ENCODE data around the gene SYNPR.

SYNPR gene

DNA sequence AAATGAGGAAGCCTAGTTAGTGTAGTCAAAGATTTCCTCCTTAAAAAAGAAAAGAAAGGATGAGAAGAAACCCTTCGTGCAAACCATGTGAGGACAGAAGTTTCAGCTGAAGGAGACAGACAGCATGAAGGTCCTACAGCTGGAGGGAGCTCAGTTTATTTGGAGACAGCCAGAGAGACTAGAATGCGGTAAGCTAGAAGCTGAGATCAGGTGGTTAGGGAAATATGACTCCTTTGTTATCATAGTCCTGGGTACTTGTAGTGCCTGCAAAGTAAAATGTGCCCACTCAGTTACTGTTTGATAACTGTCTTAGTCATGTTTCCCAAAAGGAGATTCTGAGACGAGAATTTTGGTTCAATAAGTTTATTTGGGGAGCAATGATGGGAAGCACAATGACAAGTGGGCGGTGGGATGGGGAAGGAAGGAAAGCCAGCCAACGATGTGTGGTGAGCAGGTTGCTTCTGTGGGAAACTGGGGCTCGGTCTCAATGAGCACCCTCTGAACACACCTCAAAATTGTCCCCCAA, 195.6 kb downstream of the SYNPR start:
- DNase-seq (ENCODE audit: low read depth), result no peak

DNA sequence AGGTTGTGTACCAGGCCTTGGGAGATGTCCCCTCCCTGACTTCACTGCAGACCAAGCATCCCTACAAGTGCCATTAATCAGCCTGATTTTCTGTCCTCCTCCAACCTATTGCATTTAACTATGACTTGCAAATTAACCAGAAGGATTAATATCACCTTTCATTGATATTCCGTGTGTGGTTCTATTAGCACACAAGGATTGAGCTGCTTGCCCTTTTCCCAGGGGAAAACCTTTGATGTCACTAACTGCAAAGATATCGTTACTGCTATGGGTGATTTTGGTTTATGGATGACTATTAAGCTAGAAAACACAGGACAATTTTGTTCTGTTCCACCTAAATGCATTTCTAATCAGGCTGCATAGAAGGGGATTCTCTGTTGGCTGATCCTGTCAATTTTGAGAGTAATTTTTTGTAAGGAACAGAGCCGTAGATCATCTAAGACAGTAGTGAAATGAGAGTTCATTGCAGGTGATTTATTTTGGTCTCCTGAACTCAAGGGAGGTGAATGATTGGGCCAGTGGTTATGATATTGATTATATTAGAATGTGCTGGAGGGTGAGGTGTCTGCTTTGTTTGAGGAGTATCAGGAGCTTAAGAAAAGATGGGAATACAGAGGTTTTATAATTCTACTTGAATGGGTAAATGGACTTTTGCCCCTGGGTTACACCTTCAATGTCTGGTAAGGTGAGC, 196.9 kb downstream of the SYNPR start:
- no peak for DNase-seq (ENCODE audit: low read depth)

DNA sequence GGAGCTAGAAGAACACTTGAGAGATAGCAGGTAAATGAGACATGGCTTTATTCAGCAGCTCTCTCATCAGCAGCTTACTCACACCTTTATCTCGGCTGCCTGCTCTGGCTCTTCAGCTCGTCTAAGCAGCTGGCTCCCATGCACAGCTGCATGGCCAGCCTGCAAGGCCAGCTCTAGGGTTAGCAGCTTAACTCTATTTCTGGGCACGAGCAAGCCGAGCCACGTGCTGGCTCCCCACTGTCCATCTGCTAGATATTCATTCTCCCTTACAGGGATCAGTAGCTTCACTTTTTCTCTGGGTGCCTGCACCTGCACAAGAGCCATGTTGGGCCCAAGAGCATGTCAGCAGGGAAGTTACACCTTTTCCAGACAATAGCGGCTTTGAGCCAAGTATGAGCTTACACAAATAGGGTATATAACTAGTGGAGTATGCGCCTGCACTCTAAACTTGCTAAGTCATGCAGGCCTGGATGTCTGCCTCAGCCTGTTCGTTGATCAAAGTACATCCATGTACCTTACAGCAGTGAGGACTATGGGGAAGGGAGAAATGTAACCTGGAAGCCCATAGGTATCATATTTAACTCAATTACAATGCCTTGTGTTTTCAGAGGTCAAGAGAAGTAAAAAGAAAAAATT, 199.5 kb downstream of the SYNPR start:
- DNase-seq (ENCODE audit: low read depth), result no peak

DNA sequence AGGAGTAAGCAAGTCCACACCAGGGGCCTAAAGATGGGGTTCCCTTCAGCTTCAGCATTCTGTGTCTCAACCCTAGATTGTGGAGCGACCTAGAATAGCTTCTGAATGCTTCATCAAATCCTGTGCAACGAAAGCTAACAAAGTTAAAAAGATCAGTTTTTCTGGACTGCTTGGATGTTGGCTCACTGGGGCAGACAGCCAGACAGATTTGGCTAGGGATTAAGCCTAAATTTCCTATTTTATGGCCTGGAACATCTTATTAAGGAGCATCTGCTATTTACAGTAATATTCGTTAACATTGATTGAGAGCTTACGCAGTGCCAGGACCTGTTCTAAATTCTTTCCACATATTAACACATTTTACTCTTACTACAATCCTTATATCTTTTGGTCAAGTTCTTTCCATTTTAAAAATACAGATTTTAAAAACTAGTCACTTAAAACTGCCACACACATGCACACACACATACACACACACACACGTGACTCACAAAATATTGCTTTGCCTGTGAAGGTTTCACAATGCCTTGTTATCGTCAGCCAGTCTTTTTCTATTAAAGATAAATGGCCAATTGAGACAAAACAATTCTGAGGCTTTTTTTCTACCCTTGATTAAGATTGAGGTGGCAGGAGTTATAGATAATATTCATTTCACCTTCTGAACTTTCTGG, 201.0 kb downstream of the SYNPR start:
- DNase-seq (ENCODE audit: low read depth), result no peak

DNA sequence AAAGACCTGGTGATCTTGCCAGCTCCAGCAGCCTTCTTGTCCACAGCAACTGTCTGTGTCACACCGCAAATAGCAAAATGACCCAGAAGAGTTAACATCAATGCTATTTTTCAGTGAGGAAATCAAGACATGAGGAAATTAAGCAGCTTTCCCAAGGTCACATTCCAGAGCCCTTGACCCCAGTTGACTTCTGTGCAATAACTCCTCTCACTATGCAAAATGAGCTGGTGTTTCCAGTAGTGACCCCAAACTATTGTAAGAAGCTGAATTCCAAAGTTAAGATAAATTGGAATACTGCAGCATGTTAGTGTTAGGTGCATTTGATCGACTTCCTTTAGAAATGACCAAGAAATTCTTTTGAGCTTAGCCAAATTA, 201.5 kb downstream of the SYNPR start:
- DNase-seq (ENCODE audit: low read depth), result no peak

DNA sequence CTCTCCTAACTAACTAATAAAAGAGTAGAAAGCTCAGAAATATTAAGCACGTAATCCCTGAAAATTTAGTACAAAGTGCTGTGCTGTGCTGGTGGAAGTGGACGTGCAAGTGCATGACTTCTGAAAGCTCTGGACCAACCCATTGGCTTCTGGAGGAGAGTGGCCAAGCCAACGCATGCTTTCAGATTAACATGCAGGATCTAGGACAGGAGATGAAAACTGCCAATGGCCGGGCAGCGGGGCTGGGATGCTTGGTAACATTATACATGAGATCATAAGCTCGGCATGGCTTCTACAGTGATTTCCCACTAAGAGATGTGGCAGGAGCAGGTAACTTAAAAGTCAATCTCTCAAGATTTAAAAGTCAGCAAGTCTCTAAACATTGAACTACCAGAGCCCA, 203.5 kb downstream of the SYNPR start:
- DNase-seq (ENCODE audit: low read depth), result no peak

DNA sequence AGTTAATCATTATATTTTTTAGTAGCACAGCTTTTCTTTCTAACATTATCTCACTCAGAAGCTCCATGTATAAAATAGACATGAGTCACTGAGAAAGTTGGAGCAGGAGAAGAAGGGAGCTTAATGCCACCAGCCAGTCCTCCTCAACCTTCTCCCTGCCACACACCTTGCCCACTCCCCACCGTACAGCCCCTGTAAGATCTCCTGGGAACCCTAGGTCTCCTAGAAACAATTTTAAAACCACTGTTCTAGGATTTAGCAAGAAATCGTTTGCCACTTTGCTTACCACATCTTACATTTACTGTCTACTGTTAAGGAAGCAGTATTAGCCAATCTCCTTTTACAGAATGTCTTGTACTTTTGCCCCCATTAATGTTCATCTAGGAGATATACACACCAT, 204.2 kb downstream of the SYNPR start:
- no peak for DNase-seq (ENCODE audit: low read depth)

DNA sequence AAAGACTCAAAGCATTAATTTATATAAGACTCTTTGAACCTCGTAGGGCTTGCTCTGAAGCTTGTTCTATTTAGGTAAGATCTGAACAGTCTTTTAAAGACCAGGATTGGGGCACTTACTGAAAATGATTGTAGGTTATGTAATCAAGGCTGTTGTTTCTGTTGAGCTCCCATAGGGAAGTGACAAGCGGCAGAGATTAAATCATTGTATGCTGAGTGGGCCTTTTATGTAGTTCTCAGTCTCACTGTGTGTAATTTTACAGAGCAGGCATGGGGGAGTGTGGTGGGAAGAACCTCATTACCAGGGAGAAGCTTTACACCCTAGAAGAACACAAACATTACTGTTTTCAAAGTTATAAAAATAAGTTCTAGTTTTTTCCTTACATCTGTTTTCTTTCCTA, 214.4 kb downstream of the SYNPR start:
- DNase-seq (ENCODE audit: low read depth), result no peak

DNA sequence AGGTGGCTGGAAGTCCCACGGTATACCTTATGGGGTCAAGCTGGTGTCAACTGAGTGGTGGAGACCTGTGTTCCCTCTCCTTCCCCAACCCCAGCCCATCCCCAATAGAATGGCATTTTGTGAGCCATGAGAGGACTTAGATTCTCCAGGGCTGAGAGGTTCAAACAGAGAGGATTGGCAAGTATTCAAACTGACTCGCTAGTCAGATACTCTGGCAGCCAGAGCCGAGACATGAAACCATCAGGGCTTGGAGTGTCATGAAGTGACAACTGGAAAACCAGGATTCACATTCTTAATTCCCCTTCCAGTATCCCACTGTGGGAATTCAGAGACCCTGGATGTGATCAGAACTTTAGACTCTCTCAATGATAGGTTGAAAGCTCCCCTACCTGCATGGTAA, 215.0 kb downstream of the SYNPR start:
- DNase-seq (ENCODE audit: low read depth), result no peak

DNA sequence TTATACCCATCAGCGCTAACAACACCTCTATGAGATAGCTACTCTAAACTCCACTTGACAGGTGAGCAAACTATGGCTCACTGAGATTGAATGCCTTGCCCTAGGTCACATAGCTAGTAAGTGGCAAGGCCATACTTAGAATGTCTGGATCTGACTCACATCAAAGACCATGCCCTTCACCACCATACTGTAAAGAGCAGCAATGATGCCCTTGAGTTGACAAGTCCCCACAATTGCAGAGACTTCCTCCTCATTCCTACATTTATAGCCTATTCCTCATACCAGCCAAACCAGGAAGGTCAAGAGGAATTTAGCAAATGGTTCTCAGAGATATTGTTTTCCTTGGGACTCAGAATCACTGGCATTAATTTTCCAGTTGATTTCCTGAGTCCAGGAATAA, 216.5 kb downstream of the SYNPR start:
- no peak for DNase-seq (ENCODE audit: low read depth)

DNA sequence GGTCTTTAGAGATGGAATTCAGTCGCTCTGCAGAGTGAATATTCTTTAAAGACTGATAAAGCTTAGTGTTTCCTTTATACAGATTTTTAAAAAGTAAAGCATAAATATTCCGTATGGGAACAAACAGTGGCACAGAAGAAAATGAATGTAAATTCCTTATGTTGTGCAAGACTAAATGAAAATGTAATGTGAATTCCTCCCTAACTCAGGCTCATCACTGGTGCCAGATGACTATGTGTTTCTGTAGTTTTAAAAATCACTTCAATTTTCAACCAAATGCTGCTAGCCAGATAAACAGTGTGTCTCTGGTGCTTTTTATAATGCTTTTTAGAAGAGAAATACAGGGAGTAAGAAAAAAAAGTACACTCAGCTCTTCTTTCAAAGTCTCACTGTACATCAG, 219.5 kb downstream of the SYNPR start:
- no peak for DNase-seq (ENCODE audit: low read depth)

DNA sequence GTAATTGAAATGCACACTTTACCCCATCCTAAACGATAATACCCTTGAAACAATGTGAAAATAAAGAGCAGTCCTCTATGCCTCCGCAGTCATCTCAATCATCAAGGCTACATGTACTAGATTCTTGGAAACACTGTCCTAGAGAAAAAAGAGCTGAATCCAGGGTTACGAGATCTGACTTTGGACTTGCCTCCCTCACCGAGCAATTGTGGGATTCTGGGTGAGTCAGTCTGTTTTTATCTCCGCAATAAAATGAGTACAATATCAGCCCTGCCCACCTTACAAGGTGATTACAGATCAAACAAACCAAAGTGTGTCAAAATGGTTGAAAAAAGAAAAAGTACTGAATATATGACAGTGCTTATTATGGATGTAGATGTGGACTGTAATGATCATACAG, 222.1 kb downstream of the SYNPR start:
- no peak for DNase-seq (ENCODE audit: low read depth)

DNA sequence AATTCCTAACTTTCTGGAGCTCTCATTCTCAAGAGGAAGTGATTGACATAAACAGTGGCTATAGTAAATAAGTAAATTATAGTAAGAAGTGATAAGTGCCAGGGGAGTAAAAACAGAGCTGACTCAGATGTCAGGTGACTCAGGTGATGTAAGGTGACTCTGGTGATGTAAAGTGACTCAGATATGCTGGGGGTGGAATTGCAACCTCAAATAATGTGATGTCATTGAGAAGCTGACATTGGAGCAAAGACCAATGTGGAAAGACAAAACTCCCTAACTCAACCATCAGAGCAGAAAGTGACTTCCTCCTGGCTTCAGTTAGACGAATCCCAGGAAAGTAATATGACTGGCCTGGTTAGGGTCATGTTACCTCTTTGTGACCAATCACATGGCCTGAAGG, 230.2 kb downstream of the SYNPR start:
- no peak for DNase-seq (ENCODE audit: low read depth)

DNA sequence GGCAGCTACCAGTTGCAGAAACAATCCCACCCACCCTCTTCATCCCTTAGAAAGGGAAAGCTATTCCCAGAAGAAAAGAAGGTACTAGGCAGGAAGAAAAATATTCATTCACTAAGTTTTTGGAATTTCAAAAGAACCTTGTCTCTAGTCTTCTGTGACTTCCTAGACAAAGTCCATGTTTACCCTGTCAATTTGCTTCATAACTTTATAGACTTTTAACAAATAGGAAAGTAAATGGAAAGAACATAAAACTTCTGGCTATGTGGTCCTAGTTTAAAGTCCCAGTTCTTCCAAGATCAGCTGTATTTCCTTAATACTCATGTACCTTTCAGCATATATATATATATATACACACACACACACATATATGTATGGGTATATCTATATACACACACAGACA, 230.7 kb downstream of the SYNPR start:
- no peak for DNase-seq (ENCODE audit: low read depth)

DNA sequence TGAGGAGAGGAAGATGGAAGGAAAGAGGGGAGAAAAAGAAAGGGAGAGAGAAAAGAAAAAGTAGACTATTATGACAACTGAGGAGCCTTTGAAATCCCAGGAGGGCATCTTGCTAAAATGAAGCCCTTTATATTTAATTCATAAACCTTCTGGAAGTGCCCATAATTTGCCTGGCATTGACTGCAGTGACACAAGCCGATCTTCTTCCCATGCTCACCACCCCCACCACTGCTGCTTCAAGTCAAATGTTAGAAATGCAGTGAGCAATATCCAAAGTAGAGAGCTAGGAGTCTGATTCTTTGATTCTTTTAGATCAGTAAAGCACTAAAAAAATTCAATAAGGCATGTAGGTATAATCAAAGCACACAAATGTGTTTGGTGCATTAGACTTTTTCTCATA, 235.7 kb downstream of the SYNPR start:
- DNase-seq (ENCODE audit: low read depth), result no peak

DNA sequence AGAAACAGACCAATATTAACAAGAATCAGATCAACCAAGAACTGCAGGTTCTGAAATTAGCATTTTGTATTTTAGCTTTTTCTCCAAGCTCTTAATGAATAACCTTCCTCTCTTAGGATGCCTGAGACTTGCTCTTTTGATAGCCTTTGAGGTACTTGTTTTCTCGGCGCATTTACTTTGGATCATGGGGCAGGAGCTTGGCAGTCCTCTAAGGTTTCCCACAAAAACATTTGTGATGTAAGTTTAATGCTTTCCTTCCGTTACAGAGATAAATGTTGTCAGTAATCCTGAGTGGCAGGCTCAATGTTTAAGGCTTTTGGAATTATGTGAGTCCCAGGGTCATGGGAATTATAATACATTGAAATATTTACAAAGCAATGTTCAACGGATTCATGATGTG, 236.6 kb downstream of the SYNPR start:
- no peak for DNase-seq (ENCODE audit: low read depth)

DNA sequence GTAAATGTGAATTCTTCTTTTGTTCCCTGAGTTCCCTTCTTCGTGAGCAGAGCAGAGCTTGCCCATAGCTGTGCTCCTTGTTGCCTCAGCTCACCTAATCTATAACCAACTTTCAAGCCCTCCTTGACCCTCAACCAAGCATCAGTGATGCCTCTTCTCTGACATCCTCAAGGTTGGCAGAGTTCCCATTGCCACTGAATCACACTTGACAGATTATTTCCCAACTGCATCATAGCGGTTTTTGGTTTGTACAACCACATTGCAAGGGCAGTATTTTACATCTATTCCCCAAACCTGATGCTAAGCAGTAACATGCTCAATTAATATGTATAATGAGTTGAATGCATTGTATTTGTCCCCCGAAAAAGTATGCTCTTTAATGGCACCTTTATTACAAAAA, 241.3 kb downstream of the SYNPR start:
- DNase-seq (ENCODE audit: low read depth), result no peak

DNA sequence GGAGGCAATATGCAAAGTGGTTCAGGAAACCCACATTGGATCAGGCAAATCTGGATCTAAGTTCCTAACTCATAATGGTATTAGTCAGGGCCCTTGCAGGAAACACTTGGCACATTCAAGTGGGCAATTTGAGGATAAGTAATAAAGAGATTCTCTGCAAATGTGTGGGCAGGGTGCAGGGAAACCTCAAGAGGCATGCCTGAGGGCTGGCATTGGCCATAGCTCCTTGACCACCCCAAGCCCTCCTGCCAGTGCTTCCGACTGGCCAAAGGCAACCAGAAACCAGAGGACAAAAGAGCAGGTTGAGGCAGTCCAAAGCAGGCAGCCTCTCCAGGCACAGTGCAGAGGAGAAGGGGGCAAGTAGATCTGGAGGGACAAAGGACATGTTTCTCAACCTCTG, 243.5 kb downstream of the SYNPR start:
- DNase-seq (ENCODE audit: low read depth), result no peak

DNA sequence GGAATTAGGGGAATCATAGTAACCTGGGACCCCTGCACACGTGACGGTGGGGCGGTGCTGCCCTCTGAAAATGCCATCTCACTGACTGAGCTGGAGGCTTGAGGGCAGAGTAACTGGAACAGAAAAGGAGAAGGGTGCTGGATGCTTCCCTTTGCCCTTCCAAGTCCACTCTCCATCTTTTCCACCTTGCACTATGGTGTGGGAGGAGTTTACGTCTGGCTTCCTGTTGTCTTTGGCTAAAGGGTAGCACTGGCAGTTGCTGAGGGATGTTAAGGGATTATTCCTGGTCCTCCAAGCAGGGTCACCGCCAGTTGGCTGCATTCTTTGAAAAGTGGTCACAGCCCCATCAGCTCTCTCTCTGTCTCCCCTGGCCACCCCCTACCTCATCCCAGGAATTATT, 245.0 kb downstream of the SYNPR start:
- no peak for DNase-seq (ENCODE audit: low read depth)

DNA sequence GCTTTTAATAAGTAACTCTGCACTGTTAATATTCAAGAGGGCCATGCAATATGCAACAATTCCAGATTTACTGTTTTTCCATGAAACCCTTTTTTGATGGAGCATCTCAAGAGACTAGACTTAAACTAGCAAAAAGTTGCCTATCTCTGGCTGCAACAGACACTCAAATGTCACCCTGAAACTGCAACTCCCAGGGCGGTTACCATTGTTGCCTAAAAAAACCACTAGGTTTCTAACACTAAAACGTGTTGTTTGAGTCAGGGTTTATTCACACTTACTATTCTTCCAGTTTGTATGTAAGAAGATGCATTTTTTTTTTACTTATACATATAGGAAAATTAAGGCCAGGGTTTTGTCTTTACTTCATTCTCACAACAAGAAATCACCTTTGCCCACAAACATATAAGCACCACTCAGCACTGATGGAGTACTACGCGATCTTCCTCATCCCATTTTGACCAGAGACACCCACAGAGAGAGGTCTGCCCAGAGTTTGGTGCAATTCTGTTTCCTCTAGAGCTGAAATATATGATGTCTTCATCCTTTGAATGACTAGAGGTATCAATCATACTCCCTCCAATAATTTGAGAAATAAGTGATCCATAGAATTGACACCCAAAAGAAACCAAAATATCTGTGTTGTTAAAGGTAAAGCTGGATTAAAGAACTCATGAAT, 250.4 kb downstream of the SYNPR start:
- no peak for DNase-seq (ENCODE audit: low read depth)

DNA sequence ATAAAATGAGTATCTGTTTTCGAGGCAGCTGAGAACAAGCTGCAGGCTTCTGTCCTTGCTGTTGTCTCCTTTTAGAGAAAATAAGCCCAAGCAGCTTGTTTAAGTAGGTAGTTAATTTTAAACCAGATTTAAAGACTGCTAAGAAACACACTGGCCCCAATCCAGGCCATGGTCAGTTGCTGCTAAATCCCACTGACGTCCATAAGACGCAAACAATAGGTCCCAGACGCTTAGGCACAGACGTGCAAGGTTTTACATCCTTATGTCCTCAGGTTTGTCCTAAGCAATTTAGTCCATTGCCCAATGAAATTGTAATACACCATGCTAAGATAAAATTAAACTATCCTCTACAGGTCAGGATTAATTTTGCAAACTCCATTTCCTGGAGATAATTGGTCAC, 254.4 kb downstream of the SYNPR start:
- DNase-seq (ENCODE audit: low read depth), result no peak

DNA sequence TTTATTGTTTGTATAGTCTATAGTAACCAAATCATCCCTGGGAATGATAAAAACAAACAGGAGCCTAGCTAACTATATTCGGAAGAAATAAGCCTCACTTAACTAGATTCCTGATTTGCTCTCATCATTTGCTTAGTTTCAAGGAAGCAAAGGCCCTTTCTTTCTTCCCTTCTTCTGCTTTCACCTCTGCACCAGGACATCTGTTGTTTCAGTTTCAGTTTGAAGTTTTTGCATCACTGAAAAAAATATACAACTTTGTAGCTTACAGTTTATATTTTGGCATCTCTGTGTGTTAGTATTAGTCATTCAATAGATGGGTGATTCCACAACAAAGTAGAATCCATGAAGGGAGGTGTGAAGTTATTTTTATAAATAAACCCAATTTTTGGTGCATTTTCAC, 260.8 kb downstream of the SYNPR start:
- DNase-seq (ENCODE audit: low read depth), result no peak

DNA sequence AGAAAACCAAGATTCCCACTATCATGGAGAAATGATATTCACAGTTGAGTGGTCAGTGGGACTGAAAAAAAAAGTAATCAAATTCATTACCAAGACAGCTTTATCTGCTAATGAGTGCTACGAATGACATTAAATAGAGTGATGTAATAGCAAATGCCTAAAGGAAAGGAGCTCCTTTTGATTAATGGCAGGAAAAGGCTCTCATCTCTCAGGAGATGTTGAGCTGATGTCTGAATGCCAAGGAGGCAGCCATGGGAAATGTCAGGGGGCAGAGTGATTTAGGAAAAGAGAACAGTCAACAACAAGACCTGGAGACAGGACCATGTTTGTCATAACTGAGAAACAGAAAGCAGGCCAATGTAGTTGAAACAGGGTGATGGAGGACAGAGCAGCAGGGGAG, 277.7 kb downstream of the SYNPR start:
- DNase-seq (ENCODE audit: low read depth), result no peak

Data from GM04503 (cell line).